K562 (cell line): ENCODE measurements around the gene TMEFF2. TPM values are rescaled to one million over a fixed set of nuclear protein-coding genes. Genes with fewer than 3 reads are reported as not detected.

ENCODE experiments used
- BACH1 ChIP-seq: fragments of 200-800 bp; sonication (Bioruptor generic); IDR thresholded peaks from 2 replicates; pipeline ENCODE4 v1.6.1; 2016; ENCODE audit warnings: missing genetic modification characterization, missing compliant biosample characterization
- HNRNPUL1 ChIP-seq: fragments of 200-400 bp; formaldehyde crosslinking; IDR thresholded peaks from 2 replicates; pipeline ENCODE4 v1.6.1; 2017; ENCODE audit warnings: low read length
- IRF1 ChIP-seq: sonication (generic); formaldehyde crosslinking; IDR thresholded peaks from 2 replicates; pipeline ENCODE4 v1.8.0; 2022; ENCODE audit warnings: missing genetic modification reagents, mild to moderate bottlenecking, borderline replicate concordance
- MAFF ChIP-seq: IDR thresholded peaks from 2 replicates; pipeline ENCODE4 v1.6.1; 2012; ENCODE audit warnings: low read length, improper control_type of control experiment
- MCM7 ChIP-seq, 2 experiments: fragments of 450-650 bp; IDR thresholded peaks; 2 replicates each; pipeline ENCODE4 v1.6.1; 2016 to 2018
- NBN ChIP-seq: fragments of 450-650 bp; IDR thresholded peaks from 2 replicates; pipeline ENCODE4 v1.6.1; 2016; ENCODE audit warnings: low read depth, mild to moderate bottlenecking
- NELFE ChIP-seq: IDR thresholded peaks from 2 replicates; pipeline ENCODE4 v1.6.1; 2011; ENCODE audit warnings: mild to moderate bottlenecking; ENCODE audit not compliant: insufficient read depth, insufficient read length
- PRMT5 ChIP-seq: sonication (generic); formaldehyde crosslinking; IDR thresholded peaks from 2 replicates; pipeline ENCODE4 v1.5.0; 2020; ENCODE audit warnings: missing genetic modification reagents
- ZBTB7A ChIP-seq: IDR thresholded peaks from 2 replicates; pipeline ENCODE4 v1.6.1; 2011; ENCODE audit warnings: low read depth, mild to moderate bottlenecking, low read length, moderate library complexity, borderline replicate concordance; ENCODE audit not compliant: control insufficient read depth
- ZNF592 ChIP-seq: fragments of 450-650 bp; IDR thresholded peaks from 2 replicates; pipeline ENCODE4 v1.6.1; 2017; ENCODE audit warnings: antibody characterized with exemption, mild to moderate bottlenecking
- polyA plus RNA-seq, 8 experiments: library from polyadenylated mRNA; depleted of rRNA in 4 of 8; stranded (reverse) in 5 of 8; unstranded in 3 of 8; fragments of >200 nt; fragmentation: Nextera tagmentation in 2 of 8; fragmentation: Illumina TruSeq in 1 of 8; extraction: Ambion mirVana in 2 of 8; extraction: Trizol in 1 of 8; gene quantifications; 2 replicates each; pipeline versions ENCODE4 v1.2.1 to v1.2.3, GENCODE V29; 2011 to 2014; ENCODE audit warnings: inconsistent platforms in 1 of 8, missing spikeins in 1 of 8
- total RNA-seq, 7 experiments: library from RNA; depleted of rRNA in 6 of 7; stranded (reverse); fragments of >200 nt in 6 of 7; fragmentation: Illumina TruSeq in 2 of 7; extraction: Trizol in 2 of 7; gene quantifications; 2 replicates each; pipeline versions ENCODE4 v1.2.1 to v1.2.3, GENCODE V29; 2011 to 2021; ENCODE audit warnings: low replicate concordance in 1 of 7

Gene TMEFF2
- total and polyA plus RNA-seq, 9 of the 15 experiments (the other 6 are each of a cell fraction or from before 2014, with no cell fraction given), result 1.4 TPM; not detected in 8

- TF ChIP-seq IRF1 (CRISPR knock-in tag), result no peak
- TF ChIP-seq MAFF, result no peak
- TF ChIP-seq HNRNPUL1, result no peak
- TF ChIP-seq MCM7 (IDR thresholded peaks at IDR 0.05), result no peak
- TF ChIP-seq BACH1 (tag), result no peak
- TF ChIP-seq ZBTB7A, result no peak
- TF ChIP-seq NELFE, result no peak
- no peak for TF ChIP-seq NBN
- no peak for TF ChIP-seq ZNF592
- TF ChIP-seq PRMT5 (CRISPR knock-in tag), result no peak
Measured at GRCh38 chr2:192004188-192004963, 190.4 kb downstream of the TMEFF2 start (continued).
